HepG2 (cell line): ENCODE measurements around the gene PMVK. TPM values are rescaled to one million over a fixed set of nuclear protein-coding genes. Genes with fewer than 3 reads are reported as not detected.

Experiments used
- CBX1 ChIP-seq: IDR thresholded peaks from one replicate; pipeline ENCODE4 v1.6.1; 2016; ENCODE audit warnings: antibody characterized with exemption, low read depth
- CHD4 ChIP-seq: fragments of 200-600 bp; sonication (generic); IDR thresholded peaks from 2 replicates; pipeline ENCODE4 v1.7.0; 2017; ENCODE audit warnings: mild to moderate bottlenecking, low read length, borderline replicate concordance
- FOXC1 ChIP-seq: sonication (generic); formaldehyde crosslinking; IDR thresholded peaks from 2 replicates; pipeline ENCODE4 v1.8.0; 2022; ENCODE audit warnings: mild to moderate bottlenecking, missing genetic modification reagents, borderline replicate concordance
- GTF2F1 ChIP-seq: fragments of 150-350 bp; IDR thresholded peaks from 2 replicates; pipeline ENCODE4 v1.6.1; 2014; ENCODE audit warnings: low read length
- HMG20B ChIP-seq: conservative IDR thresholded peaks from 2 replicates; pipeline ENCODE4 v1.6.1; 2016; ENCODE audit warnings: missing genetic modification reagents, missing compliant biosample characterization
- HNRNPL ChIP-seq: fragments of 200-400 bp; formaldehyde crosslinking; IDR thresholded peaks from 2 replicates; pipeline ENCODE4 v1.6.1; 2017; ENCODE audit warnings: mild to moderate bottlenecking, low read depth, low read length
- ISL2 ChIP-seq: sonication (generic); formaldehyde crosslinking; IDR thresholded peaks from 2 replicates; pipeline ENCODE4 v1.5.0; 2020; ENCODE audit warnings: missing genetic modification reagents
- KMT2B ChIP-seq: IDR thresholded peaks from 2 replicates; pipeline ENCODE4 v1.6.1; 2016; ENCODE audit warnings: missing genetic modification reagents, missing compliant biosample characterization
- MAFK ChIP-seq, 2 experiments: IDR thresholded peaks in 1 of 2; conservative IDR thresholded peaks in 1 of 2; 2 replicates each; pipeline ENCODE4 v1.6.1; 2011; ENCODE audit warnings: improper control_type of control experiment in 2 of 2, low read length in 2 of 2
- STAG1 ChIP-seq: sonication (generic); formaldehyde crosslinking; IDR thresholded peaks from 2 replicates; pipeline ENCODE4 v1.4.0; 2020; ENCODE audit warnings: missing genetic modification reagents
- XRCC5 ChIP-seq: fragments of 200-400 bp; formaldehyde crosslinking; optimal IDR thresholded peaks from 2 replicates; pipeline ENCODE3; 2017; ENCODE audit warnings: mild to moderate bottlenecking, low read length
- ZNF263 ChIP-seq: sonication (generic); formaldehyde crosslinking; IDR thresholded peaks from 2 replicates; pipeline ENCODE4 v1.4.0; 2020; ENCODE audit warnings: missing genetic modification reagents
- ZNF296 ChIP-seq: sonication (generic); formaldehyde crosslinking; conservative IDR thresholded peaks from 2 replicates; pipeline ENCODE4 v1.5.0; 2020; ENCODE audit warnings: mild to moderate bottlenecking, missing genetic modification reagents
- ZNF350 ChIP-seq: sonication (generic); formaldehyde crosslinking; IDR thresholded peaks from 2 replicates; pipeline ENCODE4 v1.4.0; 2020; ENCODE audit warnings: mild to moderate bottlenecking, low read depth, missing genetic modification reagents, borderline replicate concordance
- ZNF496 ChIP-seq: sonication (generic); formaldehyde crosslinking; IDR thresholded peaks from 2 replicates; pipeline ENCODE4 v1.8.1; 2023; ENCODE audit warnings: mild to moderate bottlenecking, moderate library complexity, missing genetic modification reagents; ENCODE audit not compliant: insufficient replicate concordance
- ZNF503 ChIP-seq: sonication (generic); formaldehyde crosslinking; IDR thresholded peaks from 2 replicates; pipeline ENCODE4 v1.4.0; 2020; ENCODE audit warnings: missing genetic modification reagents
- ZNF562 ChIP-seq: sonication (generic); formaldehyde crosslinking; IDR thresholded peaks from 2 replicates; pipeline ENCODE4 v1.8.0; 2022; ENCODE audit warnings: missing genetic modification reagents, borderline replicate concordance
- ZNF570 ChIP-seq: sonication (generic); formaldehyde crosslinking; IDR thresholded peaks from 2 replicates; pipeline ENCODE4 v1.4.0; 2020; ENCODE audit warnings: mild to moderate bottlenecking, missing genetic modification reagents, borderline replicate concordance
- ZNF7 ChIP-seq: IDR thresholded peaks from 2 replicates; pipeline ENCODE4 v1.6.1; 2016; ENCODE audit warnings: missing biosample characterization, missing genetic modification reagents
- ZNF776 ChIP-seq: sonication (generic); formaldehyde crosslinking; IDR thresholded peaks from 2 replicates; pipeline ENCODE4 v1.4.0; 2020; ENCODE audit warnings: mild to moderate bottlenecking, missing genetic modification reagents
- polyA plus RNA-seq, 8 experiments: library from polyadenylated mRNA; depleted of rRNA in 3 of 8; stranded (reverse) in 7 of 8; unstranded in 1 of 8; fragments of >200 nt; fragmentation: Illumina TruSeq in 4 of 8; extraction: Trizol in 4 of 8; gene quantifications; 2 replicates each; pipeline versions ENCODE4 v1.2.1 to v1.2.3, GENCODE V29; 2011 to 2016; ENCODE audit warnings: low read depth in 4 of 8, missing spikeins in 1 of 8, mixed read lengths in 1 of 8; ENCODE audit not compliant: insufficient read depth in 1 of 8
- total RNA-seq, 5 experiments: library from RNA; depleted of rRNA; stranded (reverse); fragments of >200 nt; fragmentation: Illumina TruSeq; extraction: Trizol; gene quantifications; 2 replicates each; pipeline ENCODE4 v1.2.3, GENCODE V29; 2016; ENCODE audit warnings: low read depth in 1 of 5
- TF ChIP-seq, protein P1 (sequence below): sonication (generic); formaldehyde crosslinking; IDR thresholded peaks from 2 replicates; pipeline ENCODE4 v1.8.0; 2022; ENCODE audit warnings: mild to moderate bottlenecking, missing genetic modification reagents, moderate library complexity
- TF ChIP-seq, protein P2 (sequence below): sonication (generic); formaldehyde crosslinking; IDR thresholded peaks from 2 replicates; pipeline ENCODE4 v1.8.0; 2022; ENCODE audit warnings: low read depth, missing genetic modification reagents
- TF ChIP-seq, protein P3 (sequence below): IDR thresholded peaks from 2 replicates; pipeline ENCODE4 v1.6.1; 2016
- TF ChIP-seq, protein P4 (sequence below): IDR thresholded peaks from 2 replicates; pipeline ENCODE4 v1.6.1; 2012; ENCODE audit warnings: inconsistent platforms
- TF ChIP-seq, protein P5 (sequence below): sonication (generic); IDR thresholded peaks from 2 replicates; pipeline ENCODE4 v1.6.1; 2016; ENCODE audit warnings: low read depth, borderline replicate concordance

The PMVK gene
- total and polyA plus RNA-seq, 2 of the 13 experiments (the other 11 are each of a cell fraction or from before 2014, with no cell fraction given) = 3.9 to 12.6 TPM

- TF ChIP-seq STAG1 (CRISPR knock-in tag) = peak; percentile 67
- TF ChIP-seq ZNF496 (CRISPR knock-in tag) = peak; percentile 58
- peak; percentile 60; the same call in 1 of the 2 replicates for TF ChIP-seq ISL2 (CRISPR knock-in tag)
- TF ChIP-seq ZNF296 = peak; percentile 96
- TF ChIP-seq ZNF503 (CRISPR knock-in tag) = no peak
- peak; percentile 95 for TF ChIP-seq ZNF562 (CRISPR knock-in tag)
- peak; percentile 66; the same call in 1 of the 2 replicates for TF ChIP-seq ZNF350
- TF ChIP-seq, protein P1, sequence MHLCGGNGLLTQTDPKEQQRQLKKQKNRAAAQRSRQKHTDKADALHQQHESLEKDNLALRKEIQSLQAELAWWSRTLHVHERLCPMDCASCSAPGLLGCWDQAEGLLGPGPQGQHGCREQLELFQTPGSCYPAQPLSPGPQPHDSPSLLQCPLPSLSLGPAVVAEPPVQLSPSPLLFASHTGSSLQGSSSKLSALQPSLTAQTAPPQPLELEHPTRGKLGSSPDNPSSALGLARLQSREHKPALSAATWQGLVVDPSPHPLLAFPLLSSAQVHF = peak; percentile 99
- TF ChIP-seq, protein P2, sequence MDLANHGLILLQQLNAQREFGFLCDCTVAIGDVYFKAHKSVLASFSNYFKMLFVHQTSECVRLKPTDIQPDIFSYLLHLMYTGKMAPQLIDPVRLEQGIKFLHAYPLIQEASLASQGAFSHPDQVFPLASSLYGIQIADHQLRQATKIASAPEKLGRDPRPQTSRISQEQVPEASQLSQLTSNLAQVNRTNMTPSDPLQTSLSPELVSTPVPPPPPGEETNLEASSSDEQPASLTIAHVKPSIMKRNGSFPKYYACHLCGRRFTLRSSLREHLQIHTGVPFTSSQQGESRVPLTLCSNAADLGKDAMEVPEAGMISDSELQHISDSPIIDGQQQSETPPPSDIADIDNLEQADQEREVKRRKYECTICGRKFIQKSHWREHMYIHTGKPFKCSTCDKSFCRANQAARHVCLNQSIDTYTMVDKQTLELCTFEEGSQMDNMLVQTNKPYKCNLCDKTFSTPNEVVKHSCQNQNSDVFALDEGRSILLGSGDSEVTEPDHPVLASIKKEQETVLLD (CRISPR knock-in tag) = peak; percentile 96
- no peak for TF ChIP-seq CHD4
- TF ChIP-seq ZNF7 (CRISPR knock-in tag) = 0 out of 2 replicates have a peak, but pooled peaks have one; percentile 27
- TF ChIP-seq GTF2F1 = peak; percentile 87; the same call in 1 of the 2 replicates
- TF ChIP-seq, protein P3, sequence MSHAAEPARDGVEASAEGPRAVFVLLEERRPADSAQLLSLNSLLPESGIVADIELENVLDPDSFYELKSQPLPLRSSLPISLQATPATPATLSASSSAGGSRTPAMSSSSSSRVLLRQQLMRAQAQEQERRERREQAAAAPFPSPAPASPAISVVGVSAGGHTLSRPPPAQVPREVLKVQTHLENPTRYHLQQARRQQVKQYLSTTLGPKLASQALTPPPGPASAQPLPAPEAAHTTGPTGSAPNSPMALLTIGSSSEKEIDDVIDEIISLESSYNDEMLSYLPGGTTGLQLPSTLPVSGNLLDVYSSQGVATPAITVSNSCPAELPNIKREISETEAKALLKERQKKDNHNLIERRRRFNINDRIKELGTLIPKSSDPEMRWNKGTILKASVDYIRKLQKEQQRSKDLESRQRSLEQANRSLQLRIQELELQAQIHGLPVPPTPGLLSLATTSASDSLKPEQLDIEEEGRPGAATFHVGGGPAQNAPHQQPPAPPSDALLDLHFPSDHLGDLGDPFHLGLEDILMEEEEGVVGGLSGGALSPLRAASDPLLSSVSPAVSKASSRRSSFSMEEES (CRISPR knock-in tag) = peak; percentile 97
- peak; percentile 21 for TF ChIP-seq XRCC5
- TF ChIP-seq KMT2B = peak; percentile 83; the same call in 1 of the 2 replicates
- peak; percentile 90 for TF ChIP-seq CBX1
- 0 out of 2 replicates have a peak, but pooled peaks have one; percentile 64 for TF ChIP-seq HNRNPL
- no peak for TF ChIP-seq MAFK (conservative IDR thresholded peaks at IDR 0.05 in 1 of 2, IDR thresholded peaks at IDR 0.05 in 1 of 2; ENCODE audit: low read length in 2 of 2)
- peak; percentile 67 for TF ChIP-seq HMG20B (CRISPR knock-in tag)
- peak; percentile 90 for TF ChIP-seq ZNF263 (CRISPR knock-in tag)
- TF ChIP-seq, protein P4, sequence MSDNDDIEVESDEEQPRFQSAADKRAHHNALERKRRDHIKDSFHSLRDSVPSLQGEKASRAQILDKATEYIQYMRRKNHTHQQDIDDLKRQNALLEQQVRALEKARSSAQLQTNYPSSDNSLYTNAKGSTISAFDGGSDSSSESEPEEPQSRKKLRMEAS = peak; percentile 100
- peak; percentile 99 for TF ChIP-seq FOXC1 (CRISPR knock-in tag)
- TF ChIP-seq ZNF776 (CRISPR knock-in tag) = peak; percentile 100
- TF ChIP-seq, protein P5, sequence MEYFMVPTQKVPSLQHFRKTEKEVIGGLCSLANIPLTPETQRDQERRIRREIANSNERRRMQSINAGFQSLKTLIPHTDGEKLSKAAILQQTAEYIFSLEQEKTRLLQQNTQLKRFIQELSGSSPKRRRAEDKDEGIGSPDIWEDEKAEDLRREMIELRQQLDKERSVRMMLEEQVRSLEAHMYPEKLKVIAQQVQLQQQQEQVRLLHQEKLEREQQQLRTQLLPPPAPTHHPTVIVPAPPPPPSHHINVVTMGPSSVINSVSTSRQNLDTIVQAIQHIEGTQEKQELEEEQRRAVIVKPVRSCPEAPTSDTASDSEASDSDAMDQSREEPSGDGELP = no peak
- TF ChIP-seq ZNF570 (CRISPR knock-in tag) = peak; percentile 97; the same call in 1 of the 2 replicates
These were observed at the start of gene PMVK (continued) for GRCh38 chr1:154936555-154937084.
